H7 (cell line): Measurements from ENCODE around the gene GTPBP4. TPM values are rescaled to one million over a fixed set of nuclear protein-coding genes. Genes with fewer than 3 reads are reported as not detected.
"Not testable (repeated sequence)": the region's sequence is repeated elsewhere in the genome, so short reads cannot be mapped to it uniquely, and the experiment has no call there.

Source experiments
- DNase-seq: peaks from one replicate; pipeline ENCODE4 v3.0.0; 2012
- H3K27me3 ChIP-seq: 2 replicates; pipeline ENCODE4 v1.6.0; 2011; ENCODE audit warnings: mild to moderate bottlenecking, low read length; ENCODE audit not compliant: control insufficient read depth, insufficient read depth
- H3K36me3 ChIP-seq: replicated peaks from 2 replicates; pipeline ENCODE4 v1.5.1; 2011; ENCODE audit warnings: low read length; ENCODE audit not compliant: control insufficient read depth, insufficient read depth
- H3K4me3 ChIP-seq: 2 replicates; pipeline ENCODE4 v1.5.1; 2011; ENCODE audit warnings: low read depth, mild to moderate bottlenecking, control low read depth, low read length, moderate library complexity; ENCODE audit not compliant: insufficient read depth
- total RNA-seq: library from RNA; depleted of rRNA; stranded (reverse); fragments of >200 nt; shearing (Covaris generic); gene quantifications from 2 replicates; pipeline ENCODE4 v1.2.3, GENCODE V29; 2014; rRNA removed

Gene GTPBP4
- total RNA-seq, 1 experiment from 2014 or later: 40.8 TPM

DNA sequence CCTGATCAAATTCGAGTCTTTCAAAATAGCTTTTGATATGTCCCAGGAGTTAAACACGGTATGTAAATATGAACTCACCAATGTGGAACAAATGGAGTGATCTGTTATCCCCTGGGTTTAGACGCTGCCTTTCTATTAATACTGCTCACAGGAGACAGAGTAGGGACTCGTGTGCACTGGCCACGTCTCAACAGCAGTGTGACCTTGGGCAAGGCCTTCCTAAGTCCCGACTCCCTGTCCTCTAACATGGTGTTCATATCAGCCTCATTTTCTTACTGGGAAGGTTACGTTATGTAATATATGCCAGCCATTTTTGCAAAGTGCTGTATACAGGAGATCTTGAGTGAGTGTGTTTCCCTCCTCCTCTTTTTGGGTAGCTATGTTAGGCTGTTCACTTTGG lies 69.8 kb downstream of the GTPBP4 start:
- Histone ChIP-seq H3K36me3 (peaks cover 5% of the 10 kb centered on the region), H3K4me3 (no peak overlapping the region), H3K27me3 (no peaks in the 10 kb centered on the region)
- no peak for DNase-seq

DNA sequence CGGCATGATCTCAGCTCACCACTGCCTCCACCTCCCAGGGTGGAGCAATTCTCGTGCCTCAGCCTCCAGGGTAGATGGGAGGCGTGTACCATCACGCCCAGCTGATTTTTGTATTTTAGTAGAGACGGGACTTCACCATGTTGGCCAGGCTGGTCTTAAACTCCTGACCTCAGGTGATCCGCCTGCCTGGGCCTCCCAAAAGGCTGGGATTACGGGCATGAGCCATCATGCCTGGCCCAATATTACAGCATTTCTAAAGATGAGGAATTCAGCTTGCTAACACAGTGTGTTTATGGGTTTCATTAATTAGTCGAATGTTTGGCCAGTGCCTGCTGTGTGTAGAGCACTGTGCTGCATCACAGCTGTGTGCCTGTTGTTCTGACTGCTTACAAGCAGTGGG lies 71.7 kb downstream of the GTPBP4 start:
- no peaks in the 10 kb centered on the region for H3K27me3 ChIP-seq
- H3K4me3 ChIP-seq: no peak overlapping the region
- no peak for DNase-seq
- no peaks in the 10 kb centered on the region for H3K36me3 ChIP-seq

DNA sequence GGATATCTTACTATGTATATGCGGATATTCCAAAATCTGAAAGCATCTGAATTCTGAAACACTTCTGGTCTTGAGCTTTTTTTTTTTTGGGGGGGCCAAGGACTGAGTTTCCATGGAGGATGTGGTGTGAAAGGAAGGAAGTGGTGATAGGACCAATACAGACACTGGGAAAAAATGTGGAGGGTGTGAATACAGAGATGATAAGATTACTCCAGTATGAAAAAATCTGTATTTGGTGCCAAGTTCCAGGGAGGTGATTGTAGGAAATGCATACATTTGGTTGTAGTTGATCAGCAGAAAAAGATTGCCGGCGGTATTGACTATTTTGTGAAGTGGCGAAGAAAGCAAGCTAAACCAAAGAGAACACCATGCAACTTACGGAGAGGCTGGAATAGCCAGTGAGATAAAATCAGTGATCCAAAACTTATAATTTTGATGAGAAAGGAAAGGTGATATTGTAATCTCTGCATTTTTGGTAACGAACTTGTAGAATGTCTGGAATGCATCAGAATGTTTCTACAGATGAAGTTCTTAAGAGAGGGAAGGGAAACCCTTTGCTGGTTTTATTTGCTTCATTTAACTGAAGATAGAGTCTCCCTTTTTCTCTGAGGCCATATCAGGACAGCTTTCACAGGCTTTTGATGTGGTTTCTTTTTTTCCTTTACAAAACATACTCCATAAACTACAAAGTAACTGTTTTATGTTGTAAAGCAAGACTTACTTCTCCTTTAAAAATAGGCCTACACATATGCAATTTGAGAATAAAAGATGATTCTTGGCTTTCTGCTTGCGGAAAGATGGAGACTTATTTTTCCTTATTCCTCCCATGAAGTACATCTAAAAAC lies 73.9 kb downstream of the GTPBP4 start:
- DNase-seq: no peak
- Histone ChIP-seq H3K4me3 (no peak overlapping the region), H3K27me3 (no peaks in the 10 kb centered on the region), H3K36me3 (no peaks in the 10 kb centered on the region)

DNA sequence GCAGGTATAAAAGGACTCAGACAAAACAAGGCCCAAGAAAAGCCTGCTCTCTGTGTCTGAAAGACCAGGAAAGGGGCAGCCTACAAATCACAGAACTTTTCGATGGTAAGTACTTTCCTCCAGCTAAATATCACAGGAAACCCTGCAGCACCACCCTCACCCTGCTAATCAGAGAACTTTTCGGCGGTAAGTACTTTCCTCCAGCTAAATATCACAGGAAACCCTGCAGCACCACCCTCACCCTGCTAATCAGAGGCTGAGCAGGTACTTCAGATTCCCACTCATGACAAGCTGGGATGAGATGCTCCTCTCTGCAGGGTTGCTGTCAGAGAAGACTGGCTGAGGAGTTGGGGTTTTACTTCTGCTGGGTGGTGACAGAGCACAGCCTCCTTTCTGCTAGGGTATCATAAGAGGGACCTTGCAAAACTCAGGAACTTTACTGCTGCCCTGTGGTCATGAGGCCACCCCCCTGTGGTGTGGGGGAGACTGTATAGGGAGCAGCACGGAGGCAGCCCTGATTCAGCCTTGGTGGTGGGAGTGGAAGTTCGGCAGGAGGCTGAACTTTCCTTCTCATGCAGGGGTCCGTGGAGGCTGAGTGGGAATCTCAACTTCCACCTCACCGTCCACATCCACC lies 75.1 kb downstream of the GTPBP4 start:
- H3K4me3 ChIP-seq: no peak overlapping the region
- no peaks in the 10 kb centered on the region for H3K36me3 ChIP-seq
- H3K27me3 ChIP-seq: no peaks in the 10 kb centered on the region
- DNase-seq: no peak

DNA sequence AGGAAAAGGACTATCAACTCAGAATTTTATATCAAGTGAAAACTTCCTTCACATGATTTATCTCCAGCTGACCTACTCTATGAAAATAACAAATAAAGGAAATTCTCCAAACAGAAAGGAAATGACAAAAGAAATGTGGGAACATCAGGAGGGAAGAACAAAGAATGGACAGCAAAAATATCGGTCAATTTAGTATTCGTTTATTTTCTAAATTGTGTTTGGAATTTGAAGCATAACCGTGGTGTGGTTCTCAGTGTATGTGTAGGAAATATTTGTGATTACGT lies 76.7 kb downstream of the GTPBP4 start:
- no peaks in the 10 kb centered on the region for H3K27me3 ChIP-seq
- H3K4me3 ChIP-seq: no peak overlapping the region
- no peak for DNase-seq
- no peaks in the 10 kb centered on the region for H3K36me3 ChIP-seq

DNA sequence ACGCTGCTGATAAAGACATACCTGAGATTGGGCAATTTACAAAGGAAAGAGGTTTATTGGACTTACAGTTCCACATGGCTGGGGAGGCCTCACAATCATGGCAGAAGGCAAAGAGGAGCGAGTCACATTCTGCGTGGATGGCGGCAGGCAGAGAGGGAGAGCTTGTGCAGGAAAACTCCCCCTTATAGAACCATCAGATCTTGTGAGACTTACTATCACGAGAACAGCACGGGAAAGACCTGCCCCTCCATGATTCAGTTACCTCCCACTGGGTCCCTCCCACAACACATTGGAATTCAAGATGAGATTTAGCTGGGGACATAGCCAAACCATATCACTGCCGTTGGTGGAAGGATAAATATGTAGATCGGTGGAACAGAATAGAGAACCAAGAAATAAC lies 78.5 kb downstream of the GTPBP4 start:
- not testable (repeated sequence) for H3K27me3 ChIP-seq, H3K36me3 ChIP-seq, DNase-seq, H3K4me3 ChIP-seq

DNA sequence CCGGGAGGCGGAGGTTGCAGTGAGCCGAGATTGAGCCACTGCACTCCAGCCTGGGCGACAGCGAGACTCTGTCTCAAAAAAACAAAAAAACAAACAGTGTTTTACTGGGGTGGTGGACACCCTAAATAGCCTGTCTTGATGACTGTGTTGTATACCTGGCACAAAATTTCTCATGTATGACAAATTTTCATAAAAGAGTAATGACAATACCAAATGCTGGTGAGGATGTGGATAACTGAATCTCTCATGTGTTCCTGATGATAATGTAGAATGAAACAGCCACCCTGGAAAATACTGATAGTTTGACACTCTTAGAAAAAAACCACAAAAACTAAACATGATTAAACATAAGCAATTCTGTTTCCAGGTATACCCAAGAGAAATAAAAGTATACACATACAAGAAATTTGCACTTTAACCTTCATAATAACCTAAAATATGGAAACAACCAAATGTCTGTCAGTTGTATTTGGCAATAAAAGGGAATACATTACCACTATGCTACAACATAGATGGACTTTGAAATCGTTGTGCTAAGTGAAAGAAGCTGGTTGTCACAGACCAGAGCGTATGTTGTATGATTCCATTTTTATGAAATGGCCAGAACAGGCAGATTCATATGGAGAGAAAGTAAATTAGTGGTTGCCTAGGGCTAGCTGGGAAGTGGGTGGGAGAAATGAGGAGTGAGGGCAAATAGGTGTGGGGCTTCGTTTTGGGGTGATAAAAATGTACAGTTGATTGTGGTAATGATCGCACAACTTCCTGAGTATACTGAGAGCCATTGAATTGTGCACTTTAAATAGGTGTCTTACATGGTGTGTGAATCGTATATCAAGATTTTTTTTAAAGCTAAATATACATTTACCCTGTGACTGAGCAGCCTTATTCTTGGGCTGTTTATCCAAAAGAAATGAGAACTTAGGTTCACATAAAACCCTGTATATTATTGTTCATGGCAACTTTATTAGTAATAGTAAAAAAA lies 80.4 kb downstream of the GTPBP4 start:
- Histone ChIP-seq H3K27me3 (no peaks in the 10 kb centered on the region), H3K36me3 (no peaks in the 10 kb centered on the region), H3K4me3 (no peak overlapping the region)
- no peak for DNase-seq

Other genes starting within 250 kb of the GTPBP4 start
- 31.3 and 36.9 TPM in 2 replicates for gene LARP4B, start 56.7 kb upstream of the GTPBP4 start, total RNA-seq
- gene IDI2, start 37.4 kb downstream of the GTPBP4 start, total RNA-seq: not detected in 2 replicates
- gene IDI1, start 60.7 kb downstream of the GTPBP4 start, total RNA-seq: 102 and 115 TPM in 2 replicates
- 8.4 and 9.7 TPM in 2 replicates for gene WDR37, start 68.0 kb downstream of the GTPBP4 start, total RNA-seq